ENCODE results near the gene RAB30.
"Not testable (repeated sequence)": the region's sequence is repeated elsewhere in the genome, so short reads cannot be mapped to it uniquely, and the experiment has no call there.

Gene RAB30

DNA sequence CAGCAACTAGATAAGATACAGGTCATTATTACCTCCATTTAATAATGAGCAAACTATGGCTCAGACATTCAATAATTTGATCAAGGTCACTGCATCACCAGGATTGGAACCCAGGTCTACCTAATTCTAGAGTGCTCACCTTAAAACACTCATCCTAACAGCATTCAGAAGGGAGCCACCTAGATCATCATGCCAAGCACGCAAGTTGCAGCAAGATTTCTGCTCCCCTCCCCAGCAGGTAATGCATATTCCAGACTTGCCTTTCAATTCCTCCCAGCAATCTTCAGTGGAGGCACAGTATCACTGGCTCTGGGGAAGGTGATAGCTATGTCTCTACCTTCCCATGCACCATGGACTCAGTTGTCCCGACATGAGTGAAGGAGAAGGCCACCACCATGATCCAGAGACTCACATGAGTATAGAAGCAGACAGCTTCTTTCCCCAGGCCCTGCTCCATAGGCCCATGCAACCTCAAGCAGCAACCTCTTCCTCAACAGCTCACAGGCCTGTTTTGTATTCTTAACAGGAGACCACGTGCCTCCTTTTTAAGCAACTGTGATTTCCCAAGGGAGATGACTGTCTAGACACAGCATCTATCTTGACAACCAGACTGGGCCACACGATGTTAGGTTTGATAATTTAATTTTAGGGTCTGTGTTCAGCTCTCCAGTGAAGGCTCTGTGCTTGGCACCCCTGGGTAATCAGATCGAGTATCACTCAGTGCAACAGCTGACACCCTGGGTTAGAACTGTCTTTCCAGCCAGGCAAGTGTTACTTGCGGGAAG, 36.4 kb downstream of the RAB30 start:
- no peak for DNase-seq

DNA sequence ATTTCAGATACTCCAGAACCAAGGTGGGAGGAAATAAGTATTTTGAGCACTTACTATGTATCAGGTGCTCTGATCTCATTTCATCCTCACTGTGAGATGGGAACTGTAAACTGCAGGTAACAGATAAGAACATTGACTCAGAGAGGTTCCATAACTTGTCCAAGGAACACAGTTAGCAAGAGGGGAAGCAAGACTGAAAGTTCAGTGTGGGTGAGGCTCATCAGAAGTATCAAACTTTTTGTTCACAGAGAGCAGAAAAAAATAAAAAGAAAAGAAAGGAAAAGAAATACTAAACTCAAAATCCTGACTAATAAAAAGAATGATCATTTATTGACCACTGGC, 37.1 kb downstream of the RAB30 start:
- no peak for DNase-seq

DNA sequence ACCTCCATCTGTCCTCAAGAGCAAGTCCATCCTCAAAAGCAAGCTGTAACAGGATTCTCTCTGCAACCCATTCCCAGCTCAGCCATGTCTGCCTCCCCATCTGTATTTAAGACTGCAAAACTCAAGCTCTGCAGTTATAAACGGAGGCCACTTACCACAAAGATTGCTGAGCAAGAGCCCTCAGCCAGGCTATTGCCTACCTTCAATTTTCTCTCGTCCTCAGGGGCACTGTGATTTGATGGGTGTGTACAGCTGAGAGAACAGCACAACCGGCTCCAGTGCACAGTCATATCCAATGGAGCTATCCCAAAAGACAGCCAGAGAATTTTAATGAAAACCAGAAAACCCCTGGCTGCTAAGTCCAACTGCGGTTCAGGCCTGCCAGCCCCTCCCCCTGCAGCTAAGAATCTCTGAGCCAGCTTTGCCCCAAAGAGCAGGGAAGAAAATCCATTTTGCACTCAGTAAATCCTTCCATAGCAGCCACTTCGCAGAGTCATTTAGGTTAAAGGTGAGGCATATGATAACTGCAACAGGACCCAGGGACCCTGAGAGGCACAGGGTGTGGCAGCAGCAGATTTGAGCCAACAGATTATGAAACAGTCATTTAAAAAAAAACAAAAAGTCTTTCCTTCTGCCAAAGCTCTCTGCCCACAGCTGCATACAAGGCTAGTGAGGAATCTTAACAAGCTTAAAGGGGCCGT, 37.6 kb downstream of the RAB30 start:
- no peak for DNase-seq

DNA sequence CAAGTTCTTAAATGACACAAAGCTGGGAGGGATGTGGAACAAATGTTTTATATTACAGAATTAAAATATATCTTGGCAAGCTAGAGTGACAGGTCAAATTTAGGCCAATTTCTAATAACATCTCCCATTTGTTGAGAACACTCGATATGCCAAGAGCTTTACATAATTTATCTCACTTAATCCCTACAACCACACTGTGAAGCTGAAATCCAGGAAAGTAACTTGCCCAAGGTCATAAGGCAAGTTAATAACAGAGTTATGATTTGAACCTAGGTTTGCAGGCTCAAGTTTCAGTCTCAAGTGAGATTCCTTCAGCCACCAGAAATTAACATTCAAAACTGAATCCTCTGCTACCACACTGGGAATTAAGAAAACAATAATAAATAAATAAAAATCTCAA, 38.3 kb downstream of the RAB30 start:
- DNase-seq = no peak

DNA sequence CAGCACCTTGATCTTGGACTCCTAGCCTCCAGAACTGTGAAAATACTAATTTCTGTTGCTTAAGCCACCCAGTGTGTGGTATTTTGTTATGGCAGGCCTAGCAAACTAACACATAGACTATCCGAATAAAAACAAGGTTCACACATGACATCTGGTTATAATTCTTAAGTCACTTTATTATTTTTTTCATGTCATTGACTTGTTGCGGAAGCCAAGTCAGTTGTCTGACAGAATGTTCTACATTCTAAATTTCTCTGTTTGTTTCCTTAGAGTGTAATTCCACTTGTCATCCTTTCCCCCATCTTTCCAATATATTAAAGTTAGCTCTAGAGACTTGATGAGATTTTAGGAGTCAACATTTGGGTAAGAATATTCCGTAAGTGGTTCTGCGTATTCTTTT, 40.6 kb downstream of the RAB30 start:
- DNase-seq = no peak

DNA sequence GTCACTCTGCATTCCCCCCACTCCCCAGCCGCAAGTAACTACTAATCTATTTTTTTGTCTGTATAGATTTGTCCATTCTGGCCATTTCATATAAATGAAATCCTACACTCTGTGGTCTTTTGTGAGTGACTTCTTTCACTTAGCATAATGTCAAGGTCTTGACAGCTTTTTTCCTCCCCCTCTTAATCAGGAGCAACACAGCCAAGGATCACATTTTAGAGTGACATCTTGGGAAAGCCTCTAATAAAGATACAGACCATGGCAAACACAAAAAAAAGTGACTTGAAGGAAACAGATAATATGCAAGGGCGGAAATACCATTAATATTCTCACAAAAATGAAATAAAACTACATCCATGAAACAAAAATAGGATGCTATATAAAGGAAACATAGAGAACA, 43.9 kb downstream of the RAB30 start:
- no peak for DNase-seq

DNA sequence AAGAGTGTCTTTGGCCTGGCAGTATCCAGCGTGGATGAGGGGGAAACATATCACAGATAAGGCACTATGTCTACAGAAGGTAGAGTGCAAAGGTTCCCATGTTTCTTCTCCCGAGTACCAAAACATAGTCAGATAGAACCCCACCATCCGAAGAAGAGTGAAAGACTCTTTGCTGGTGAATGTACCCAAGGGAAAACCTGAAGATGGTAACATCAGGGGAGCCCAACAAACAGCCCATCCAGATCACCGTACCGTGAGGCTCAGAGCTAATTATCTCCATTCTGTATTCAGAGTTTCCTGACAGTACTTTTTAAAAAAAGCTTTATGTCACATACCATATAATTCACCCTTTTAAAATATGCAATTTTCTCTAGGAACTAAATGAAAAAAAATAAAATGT, 44.4 kb downstream of the RAB30 start:
- DNase-seq = no peak

DNA sequence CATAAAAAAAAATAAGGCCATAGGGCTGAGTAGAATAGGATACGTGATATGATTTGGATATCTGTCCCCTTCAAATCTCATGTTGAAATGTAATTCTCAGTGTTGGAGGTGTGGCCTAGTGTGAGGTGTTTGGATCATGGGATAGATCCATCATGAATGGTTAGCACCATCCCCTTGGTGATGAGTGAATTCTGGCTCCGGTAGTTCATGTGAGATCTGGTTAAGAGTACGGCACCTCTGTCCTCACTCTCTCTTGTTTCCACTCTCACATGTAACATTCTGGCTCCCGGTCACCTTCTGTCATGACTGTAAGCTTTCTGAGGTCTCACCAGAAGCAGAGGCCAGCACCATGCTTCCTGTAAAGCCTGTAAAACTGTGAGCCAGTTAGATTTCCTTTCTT, 45.5 kb downstream of the RAB30 start:
- DNase-seq = no peak

DNA sequence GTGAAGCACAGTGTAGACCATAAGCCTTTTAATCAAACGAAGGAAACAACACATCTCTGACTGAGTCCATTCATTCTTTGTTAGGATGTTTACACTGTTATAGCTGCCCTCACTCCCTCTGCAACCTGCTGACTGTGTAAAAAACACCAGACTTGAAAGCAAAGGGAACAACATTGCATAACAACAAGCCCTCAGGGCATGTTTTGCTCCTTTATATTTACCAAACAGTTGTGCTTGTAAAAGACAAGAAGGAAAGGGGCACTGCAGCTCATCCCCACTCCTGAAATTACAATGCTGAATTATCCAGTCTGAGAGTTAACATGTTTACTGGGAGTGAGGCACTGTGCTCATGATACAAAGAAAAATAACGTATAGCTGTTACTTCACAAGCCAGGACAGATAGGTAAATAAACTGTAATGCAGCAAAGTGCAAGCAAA, 46.4 kb downstream of the RAB30 start:
- no peak for DNase-seq

DNA sequence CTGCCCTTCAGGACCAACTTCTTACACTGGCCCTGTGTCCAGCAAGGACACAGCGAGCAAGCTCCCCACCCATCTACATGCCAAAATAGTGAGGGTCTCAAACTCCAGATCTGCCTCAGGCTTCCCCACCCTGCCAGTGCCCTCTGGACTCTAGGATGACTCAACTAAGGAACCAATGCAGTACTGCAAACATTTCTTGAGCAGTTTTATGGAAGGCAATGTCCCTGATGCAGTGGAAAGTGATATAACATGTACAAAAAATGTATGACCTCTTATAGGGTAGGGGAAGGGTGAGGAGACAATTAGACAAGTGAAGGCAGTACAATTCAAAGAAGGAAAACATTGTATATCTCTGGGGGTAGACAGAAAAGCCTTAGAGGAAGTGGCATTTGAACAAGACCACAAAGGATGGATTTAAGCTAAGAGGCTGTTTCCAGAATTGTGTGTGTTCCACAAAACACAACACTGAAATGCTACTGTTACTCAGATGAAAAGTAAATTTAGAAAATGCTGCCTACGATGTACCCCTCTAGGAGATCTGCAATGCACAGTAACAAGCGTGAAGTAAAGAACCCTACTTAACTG, 47.3 kb downstream of the RAB30 start:
- no peak for DNase-seq

DNA sequence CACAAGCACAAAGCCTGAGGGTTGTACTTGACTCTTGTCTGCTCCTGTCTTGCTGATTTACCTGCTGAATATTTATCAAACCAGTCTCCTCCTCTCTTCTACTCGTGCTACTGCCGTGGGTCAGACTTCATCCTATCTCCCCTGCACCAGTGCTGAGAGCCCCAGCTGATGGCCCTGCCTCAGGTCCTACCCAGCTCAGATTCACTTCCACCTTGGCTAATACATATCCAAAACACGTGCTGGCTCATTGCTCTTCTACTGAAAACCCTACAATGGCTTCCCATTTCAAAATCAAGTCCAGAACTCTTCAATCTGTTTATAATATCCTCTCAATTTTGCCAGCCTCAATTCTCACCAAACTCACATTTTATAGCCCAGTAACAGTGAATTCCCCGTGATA, 48.3 kb downstream of the RAB30 start:
- no peak for DNase-seq

DNA sequence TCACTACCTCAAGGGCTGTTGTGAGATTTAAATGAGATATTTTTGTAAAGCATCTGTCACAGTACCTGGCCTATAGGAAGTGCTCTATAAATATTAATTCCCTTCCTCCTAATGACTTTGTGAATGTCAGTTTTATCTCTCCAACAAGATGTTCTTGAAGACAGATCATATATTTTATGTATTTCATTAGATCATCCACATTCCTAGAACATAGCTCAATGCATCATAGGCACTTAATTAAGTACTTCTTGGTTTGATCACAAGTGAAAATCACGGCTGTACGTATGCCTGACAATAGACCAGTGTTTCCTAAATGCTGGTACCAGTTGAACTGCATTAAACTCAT, 49.9 kb downstream of the RAB30 start:
- DNase-seq = no peak

DNA sequence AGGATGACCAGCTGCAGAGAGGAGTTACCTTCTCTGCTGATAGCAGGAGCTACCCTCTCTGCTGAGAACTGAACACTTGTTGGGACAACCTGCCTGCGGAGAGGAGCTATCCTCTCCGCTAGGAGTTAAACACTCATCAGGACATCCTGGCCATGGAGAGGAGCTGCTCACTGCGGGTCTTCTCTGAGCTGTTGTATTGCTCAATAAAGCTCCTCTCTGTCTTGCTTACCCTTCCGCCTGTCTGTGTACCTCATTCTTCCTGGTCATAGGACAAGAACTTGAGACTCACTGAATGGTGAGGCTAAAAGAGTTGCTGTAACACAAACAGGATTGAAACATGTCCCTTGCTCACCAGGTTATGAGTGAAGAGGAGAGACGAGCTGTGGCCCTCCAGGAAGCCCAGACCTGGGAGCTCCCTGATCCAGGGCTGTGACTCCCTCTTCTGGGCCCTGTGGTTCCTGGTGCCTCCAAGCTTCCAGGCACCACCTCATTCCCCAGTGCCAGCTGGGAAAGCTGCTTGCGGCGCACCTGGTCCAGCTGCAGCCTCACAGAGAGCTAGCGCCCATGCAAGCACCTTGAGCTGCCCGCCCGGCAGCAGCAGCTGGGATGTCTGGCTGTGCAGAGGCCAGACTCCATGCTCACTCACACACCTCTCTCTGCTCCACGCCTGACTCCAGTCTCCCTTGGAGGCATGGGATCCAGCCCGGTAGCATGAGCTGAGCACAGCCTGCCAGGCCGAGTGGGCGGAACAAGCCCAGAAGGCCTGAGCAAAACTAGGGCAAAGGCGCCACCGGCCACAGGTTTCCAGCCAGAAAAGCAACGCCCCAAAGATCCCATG, 50.5 kb downstream of the RAB30 start:
- no peak for DNase-seq

DNA sequence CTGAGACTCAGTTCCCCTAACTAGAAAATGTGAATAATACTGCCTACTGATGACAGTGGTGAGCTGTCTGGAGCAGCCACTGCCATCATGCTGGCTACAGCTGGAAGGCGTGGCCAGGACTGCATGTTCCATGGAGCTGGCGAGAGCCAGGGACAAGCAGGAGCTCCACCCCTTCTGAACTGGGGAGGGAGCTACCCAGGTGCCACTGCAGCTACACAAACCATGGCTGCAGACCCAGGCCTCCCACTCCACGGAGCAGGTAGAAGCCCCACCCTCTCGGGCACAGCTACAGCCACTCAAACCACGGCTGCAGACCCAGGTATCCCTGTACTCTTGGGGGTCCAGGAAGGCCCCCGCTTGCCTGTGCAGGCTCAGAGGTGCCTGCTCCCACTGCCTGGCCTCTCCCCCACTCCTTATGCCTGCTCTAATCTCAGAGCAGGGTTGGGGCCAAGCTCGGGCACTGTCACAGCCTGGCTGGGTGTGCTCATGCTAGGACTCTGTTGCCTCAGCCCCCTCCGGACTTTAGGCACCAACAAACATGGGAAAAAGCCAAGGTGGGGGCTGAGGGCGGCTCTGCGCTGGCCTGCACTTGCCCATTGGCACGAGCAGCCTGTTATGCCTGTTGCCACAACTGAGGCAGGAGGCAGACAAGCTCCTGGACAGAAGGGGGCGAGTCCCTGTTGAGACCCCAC, 51.7 kb downstream of the RAB30 start:
- no peak for DNase-seq

DNA sequence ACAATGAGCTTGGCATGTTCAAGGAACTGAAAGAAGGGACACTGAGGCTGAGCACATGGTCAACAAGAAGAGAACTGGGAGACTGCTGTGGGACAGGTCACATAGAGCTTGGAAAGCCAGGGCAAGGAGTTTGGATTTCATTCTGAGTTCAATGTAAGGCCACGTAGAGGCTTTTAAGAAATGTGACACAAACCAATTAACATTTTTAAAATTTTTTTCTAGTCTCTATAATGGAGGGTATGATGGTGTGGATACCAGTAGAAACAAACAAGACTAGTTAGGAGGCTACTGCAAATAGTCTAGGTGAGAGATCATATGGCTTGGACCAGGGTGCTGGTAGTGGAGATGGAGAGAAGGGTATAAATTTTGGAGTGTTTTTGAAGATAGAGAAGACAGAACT, 56.7 kb downstream of the RAB30 start:
- DNase-seq = no peak

DNA sequence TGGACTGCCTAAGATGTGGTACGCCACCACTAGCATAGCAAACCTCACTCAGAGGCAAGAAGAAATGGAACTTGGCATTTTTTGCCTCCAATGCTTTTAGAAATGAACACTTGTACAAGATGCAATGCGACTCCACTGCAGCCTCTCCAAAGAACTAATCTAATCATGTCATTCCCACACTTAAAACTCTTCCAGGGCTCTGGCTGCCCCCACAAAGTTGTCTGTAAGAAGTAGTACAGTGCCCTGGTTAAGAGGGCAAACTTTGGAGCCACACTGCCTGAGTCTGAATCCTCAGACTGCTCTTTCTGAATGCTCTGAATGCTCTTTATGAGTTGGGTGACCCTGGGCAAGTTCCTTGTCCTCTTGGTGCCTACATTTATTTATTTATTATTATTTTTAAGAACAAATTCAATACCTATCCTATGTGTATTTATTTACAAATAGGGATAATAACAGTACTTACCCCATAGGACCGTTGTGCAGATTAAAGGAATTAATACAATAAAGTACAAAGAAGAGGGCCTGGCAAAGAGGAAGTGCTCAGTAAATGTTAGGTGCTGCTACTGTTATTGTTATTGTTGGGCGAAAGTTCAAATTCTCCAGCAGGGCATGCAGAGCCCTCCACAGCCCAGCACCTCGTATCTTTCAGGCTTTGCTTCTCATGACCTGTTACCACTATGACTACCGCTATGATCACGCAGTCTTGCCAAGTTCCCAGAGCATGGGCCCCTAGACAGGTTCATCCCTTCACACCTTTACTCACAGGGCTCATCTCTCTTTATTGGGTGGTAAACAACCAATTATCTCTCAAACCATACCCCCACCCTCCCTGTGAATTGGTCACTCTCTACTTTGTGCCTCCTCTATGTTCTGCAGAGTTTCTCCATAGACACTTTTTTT, 59.3 kb downstream of the RAB30 start:
- DNase-seq = no peak

DNA sequence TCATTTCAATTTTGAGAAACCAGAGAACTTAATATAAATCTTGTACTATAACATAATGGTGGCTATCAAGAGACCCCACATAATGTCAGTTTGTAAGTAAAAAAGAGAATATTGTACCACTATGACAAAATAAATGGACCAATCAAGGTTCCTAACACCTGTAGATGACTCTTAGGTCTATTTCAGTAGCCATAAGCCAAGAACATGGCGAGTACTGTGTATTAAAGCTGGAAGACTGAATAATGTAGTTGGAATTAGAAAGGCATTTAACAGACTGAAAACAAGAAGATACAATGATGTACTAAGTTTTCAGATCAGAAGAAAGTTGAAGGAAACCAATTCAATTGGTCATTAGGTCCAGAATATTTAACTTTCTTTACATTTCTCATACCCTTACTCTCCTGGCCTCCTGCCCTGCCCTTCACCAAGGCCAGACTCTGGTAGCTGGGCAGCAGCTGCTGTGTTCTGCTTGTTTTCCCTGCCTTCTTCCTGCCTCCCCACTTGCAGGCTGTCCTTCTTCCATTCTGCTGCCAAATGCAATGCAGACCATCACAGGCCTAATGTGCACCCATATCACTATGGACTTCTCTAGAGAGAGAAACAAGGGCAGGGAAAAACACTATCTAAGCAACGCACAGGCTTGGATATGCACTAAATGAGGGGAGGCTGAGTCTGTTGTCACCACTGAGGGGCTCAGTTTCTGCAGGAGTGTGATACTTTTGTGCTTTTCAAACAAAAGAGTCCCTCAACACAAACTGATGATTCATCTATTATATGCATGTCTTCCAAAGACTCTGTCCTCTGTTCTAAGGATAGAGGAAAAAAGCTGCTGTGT, 60.1 kb downstream of the RAB30 start:
- no peak for DNase-seq

DNA sequence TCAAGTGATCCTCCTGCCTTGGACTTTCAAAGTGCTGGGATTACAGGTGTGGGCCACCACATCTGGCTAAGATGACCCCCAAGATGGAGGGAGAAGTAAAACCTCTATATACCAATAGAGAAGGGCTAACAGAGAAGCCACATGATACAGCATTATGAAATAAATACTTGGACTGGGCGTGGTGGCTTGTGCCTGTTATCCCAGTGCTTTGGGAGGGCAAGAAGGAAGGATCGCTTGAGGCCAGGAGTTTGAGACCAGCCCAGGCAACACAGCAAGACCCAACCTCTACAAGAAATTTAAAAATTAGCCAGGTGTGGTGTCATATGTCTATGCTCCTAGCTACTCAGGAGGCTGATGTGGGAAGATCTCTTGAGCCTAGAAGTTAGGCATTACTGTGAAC, 61.7 kb downstream of the RAB30 start:
- no peak for DNase-seq

DNA sequence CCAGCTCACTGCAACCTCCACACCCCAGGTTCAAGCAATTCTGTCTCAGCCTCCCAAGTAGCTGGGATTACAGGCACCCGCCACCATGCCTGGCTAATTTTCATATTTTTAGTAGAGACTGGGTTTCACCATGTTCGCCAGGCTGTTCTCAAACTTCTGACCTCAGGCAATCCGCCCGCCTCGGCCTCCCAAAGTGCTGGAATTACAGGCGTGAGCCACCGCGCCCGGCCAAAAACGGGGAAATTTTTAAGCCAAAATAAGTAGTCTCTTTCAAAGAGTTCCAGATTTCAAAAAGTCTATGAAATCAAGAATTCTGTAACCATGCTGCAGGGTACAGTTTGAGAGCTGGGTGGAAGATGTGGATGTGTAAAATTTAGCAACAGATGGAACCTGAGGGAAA, 62.6 kb downstream of the RAB30 start:
- not testable (repeated sequence) for DNase-seq

DNA sequence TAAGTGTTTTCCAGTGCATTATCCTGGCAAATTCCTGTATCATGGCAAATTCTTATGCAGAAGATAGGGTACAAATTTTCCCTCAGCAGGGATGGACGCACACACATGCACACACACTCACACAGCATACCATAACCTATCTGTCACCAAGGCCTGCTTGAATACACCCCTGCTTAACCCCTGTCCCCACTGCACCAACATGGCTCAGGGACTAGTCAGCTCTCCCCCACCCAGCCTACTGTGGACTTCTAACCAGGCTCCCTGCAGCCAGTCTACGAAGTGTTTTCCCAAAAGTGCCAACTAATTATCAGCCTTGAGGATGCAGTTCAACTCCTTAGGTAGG, 63.1 kb downstream of the RAB30 start:
- no peak for DNase-seq
